TTC549 (cell line): Measurements from ENCODE around the gene RGS17.
"Not testable (repeated sequence)": the region's sequence is repeated elsewhere in the genome, so short reads cannot be mapped to it uniquely, and the experiment has no call there.

Experiments used
- FAIRE-seq: peaks from 2 replicates; lab custom pipeline; 2012; peaks lifted over from hg19 to GRCh38; lab: Jason Lieb, UNC

RGS17 gene

DNA sequence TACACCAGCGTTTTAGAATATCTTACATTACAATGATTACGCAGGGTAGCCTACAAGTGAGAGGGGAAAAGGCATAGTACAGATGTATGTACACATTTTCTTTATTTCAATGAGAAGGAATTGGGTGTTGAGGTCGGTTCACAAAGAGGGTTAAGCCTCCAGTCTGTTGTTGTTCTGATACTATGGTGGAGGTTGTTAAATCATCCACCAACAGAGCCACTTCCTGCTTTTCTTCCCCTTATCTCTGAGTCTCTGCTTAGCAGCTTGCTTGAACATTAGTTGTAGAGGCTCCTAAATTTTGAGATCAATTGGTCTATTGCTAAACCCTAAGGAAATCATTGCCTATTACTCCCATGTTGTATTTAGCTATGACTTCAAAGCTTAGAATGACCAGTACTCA, 7.3 kb downstream of the RGS17 start:
- no peak for FAIRE-seq

DNA sequence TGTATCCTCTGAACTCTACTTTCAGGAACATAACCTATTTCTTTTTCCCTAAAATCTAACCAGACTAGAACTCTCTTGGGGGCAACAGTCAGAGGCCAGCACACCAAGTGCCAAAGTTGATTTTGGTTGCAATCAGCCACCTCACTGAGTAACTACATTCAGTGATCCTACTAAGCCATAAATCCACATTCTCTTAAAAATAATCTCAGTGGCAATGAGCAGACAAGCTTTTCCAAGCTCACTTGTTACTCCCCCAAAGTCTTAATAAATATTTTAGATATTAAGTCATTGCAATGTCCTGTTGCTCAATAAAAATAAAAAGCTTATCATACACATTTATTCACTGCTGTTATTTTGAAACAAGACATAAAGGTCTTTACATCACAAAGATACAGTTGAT, 9.8 kb downstream of the RGS17 start:
- FAIRE-seq, result no peak

DNA sequence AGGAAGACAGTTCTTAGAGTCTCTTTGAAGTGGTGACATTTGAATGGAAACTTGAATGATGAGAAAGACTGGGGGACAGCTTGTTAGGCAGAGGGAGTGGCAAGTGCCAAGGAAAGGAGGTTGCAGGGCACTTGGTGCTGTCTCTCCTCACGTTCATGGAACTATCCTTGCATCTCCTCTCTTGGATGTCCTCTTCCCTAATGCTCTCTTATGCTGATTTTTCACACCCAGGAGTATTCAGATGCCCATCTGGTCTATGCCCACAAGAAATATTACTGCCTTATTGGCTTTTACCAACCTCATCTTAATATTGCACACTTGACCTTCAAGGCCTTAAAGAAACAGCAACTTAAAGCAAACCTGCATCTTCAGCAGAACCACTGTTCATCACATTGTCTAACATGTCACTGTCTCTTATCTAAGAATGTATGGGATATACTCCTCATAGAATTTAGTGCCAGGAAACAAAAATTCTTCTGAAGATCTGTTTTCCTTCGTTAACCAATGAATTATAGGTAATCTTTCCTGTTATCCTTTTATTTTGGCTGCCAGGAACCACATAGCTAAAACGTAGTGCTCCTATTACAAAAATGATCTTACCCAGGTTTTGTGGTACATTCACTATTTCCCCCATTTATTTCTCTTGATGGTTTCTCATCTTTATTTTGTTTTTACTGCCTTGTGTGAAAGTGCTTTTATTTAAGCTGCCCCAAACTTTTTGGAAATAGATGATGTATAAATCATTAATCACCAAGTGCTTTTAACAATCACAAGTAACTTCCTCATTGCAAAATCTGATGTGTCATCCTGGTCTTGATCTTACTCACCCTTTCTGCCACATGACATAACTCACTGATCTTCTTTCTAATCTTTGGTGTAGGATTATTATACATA, 12.8 kb downstream of the RGS17 start:
- no peak for FAIRE-seq

DNA sequence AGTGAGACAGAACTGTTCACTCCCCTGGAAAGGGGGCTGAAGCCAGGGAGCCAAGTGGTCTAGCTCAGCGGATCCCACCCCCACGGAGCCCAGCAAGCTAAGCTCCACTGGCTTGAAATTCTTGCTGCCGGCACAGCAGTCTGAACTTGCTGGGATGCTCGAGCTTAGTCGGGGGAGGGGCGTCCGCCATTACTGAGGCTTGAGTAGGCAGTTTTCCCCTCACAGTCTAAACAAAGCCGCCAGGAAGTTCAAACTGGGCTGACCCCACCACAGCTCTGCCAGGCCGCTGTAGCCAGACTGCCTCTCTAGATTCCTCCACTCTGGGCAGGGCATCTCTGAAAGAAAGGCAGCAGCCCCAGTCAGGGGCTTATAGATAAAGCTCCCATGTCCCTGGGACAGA, 20.0 kb downstream of the RGS17 start:
- not testable (repeated sequence) for FAIRE-seq

DNA sequence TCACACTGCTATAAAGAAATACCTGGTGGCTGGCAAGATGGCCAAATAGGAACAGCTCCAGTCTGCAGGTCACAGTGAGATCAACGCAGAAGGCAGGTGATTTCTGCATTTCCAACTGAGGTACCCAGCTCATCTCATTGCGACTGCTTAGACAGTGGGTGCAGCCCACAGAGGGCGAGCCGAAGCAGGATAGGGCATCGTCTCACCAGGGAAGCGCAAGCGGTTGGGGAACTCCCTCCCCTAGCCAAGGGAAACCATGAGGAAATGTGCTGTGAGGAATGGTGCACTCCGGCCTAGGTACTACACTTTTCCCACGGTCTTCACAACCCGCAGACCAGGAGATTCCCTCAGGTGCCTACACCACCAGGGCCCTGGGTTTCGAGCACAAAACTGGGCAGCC, 20.5 kb downstream of the RGS17 start:
- FAIRE-seq, result not testable (repeated sequence)

DNA sequence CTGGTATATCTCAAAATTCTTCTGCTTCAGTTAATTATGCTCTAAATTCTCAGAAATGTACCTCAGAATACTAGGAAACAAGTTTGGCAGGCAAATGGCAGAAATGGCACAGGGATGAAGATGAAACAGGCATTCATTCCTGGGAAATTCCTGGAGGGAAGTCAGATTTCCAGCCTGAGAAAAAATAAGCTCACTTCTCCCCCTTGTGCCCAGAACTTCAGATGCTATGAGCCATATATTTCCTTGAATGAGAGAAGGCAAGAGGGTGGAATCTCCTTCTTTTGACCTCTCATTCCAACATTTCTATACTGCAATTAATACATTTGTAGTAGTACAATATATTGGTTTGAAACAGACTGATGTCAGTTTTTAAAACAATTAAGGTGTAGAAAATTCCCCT, 22.8 kb downstream of the RGS17 start:
- FAIRE-seq, result no peak

DNA sequence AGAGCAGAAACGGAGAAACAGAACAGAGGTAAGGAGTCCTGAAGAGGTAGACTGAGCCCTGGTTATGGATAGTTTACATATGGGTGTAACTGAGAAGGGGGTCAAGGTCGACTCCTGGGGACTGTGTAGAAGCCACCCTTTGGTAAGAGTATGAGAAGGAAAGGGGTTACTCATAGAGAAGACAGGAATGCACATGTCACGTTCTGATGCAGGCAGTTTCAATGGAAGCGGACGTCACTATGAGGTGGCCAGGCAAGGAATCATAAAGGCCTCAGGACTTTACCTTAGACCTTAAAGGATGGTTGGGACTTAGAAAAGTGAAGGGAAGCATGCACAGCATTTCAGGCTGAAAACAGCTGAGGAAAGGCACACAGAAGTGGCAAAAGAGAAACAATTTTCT, 25.1 kb downstream of the RGS17 start:
- no peak for FAIRE-seq

DNA sequence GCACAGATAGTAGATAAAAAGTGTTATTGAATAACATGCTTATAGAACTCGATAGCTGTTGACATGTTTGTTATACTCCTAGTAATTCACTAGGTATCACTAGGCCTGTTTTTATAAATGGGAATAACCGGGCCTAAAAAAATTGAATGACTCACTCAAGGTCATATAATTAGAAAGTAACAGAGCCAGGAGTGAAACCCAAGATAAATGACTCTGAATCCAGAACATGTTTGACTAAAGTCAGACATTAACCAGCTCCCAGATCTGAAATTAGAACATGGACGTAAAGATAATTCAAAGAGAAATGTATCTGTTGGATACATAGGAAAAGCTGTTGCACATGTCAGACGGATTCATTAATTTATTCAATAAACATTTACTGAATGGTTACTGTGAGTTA, 26.9 kb downstream of the RGS17 start:
- FAIRE-seq, result no peak

DNA sequence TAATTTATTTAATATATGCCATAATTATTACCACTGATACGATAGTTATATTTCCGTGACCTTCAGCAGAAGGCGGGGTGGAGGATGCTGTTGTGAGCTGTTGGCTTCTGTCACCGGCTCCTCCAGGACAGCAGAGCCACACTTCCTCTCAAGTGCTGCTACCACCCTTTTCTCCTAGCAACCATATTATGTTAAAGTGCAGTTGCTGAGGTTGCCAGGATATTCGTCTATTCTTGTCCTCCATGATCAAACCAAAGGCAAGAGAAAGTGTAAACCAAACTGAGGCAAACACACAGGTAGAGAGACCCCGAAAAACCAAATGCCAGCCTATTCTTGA, 27.8 kb downstream of the RGS17 start:
- FAIRE-seq, result no peak

DNA sequence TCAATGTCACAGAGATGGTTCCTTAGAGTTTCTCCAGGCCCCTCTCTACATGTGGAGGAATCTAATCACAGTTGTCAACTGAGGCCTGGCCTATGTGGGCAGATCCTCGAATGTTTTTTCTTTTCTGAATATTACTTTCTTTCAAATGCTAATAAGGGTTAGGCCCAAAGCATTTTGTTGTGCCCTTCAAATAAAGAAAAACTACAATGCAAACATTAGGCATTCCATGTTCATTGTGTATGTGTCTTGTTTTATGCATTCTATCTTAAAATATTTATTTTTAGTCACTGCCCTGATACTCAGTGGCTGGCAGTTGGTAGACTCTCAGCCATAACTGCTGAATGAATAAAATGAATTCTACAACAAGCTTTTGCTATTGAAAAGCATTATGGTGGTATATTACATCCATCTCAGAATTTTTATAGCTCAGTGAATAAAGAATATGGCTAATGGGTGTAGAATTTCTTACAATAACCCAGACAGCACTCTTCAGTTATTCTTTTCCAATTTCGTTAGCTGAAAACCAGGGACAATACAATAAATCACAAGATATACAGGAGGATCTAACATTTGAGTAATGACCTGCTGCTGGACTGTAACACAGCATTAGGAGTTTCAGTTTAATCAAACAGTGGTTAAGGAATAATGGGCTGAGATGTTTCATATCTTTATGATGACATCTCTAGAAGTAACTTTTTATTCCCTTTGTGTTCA, 28.3 kb downstream of the RGS17 start:
- no peak for FAIRE-seq

DNA sequence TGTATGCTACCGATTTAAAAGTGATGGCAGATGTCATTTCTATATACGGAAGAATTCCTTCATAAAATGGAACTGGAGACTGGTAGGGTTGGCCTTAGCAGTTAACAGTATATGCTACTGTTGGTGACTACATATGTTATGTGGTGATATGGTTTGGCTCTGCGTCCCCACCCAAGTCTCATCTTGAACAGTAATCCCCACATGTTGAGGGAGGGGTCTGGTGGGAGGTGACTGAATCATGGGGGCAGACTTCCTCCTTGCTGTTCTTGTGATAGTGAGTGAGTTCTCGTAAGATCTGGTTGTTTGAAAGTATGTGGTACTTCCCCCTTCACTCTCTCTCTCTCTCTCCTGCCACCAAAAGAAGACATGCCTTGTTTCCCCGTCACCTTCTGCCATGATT, 29.6 kb downstream of the RGS17 start:
- FAIRE-seq, result no peak

DNA sequence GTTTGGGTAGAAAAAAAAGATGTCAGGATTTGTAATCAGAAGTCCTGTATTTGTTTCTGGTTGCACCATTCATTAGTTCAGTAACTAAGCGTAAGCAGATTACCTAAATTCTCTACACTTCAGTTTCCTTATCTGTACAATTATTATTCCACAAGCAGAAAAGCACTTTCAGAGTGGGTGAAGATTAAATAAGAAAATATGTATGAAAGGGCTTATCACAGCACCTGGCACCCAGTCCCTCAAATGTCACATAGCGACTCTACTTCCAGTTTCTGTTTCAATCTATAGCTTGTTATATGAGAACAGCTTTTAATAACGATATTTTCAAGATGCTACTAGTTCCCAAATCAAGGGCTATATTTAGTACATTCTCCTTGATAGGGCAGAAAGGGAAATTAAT, 31.4 kb downstream of the RGS17 start:
- no peak for FAIRE-seq

DNA sequence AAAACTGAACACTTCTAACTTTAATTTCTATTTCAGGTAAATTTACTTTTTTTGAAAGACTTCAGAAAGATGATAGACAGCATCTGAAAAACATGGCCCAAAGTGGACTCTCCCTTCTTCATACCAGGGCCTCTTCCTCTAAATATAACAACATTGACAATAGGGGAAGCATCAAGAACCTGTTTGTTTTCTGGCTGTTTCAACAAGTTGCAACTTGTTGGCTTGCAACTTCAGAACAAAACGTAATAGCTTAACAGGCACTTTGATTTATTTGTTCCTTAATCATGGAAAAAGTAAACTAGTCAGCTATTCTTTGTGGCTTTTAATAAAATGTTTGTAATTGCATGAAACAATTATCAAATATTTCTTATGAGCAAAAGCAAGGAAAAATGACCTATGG, 34.3 kb downstream of the RGS17 start:
- FAIRE-seq, result no peak

DNA sequence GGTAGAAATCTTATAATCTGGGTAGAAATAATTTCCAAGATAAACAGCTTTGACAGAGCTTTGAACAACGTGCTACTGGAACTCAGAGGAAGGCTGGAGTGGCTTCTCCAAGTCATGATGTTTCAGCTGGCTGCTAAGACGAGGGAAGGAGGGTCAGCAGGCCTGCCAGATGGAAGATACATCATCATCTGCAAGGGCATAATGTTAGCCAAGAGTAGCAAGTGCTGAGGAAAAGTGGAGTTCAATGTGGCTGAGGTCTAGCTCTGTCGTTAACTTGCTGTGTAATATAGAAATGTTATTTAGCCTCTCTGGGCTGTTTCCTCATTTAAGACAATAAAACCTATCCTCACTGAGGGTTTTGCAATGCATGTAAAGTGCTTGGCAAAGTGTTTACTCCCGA, 35.1 kb downstream of the RGS17 start:
- FAIRE-seq, result no peak

DNA sequence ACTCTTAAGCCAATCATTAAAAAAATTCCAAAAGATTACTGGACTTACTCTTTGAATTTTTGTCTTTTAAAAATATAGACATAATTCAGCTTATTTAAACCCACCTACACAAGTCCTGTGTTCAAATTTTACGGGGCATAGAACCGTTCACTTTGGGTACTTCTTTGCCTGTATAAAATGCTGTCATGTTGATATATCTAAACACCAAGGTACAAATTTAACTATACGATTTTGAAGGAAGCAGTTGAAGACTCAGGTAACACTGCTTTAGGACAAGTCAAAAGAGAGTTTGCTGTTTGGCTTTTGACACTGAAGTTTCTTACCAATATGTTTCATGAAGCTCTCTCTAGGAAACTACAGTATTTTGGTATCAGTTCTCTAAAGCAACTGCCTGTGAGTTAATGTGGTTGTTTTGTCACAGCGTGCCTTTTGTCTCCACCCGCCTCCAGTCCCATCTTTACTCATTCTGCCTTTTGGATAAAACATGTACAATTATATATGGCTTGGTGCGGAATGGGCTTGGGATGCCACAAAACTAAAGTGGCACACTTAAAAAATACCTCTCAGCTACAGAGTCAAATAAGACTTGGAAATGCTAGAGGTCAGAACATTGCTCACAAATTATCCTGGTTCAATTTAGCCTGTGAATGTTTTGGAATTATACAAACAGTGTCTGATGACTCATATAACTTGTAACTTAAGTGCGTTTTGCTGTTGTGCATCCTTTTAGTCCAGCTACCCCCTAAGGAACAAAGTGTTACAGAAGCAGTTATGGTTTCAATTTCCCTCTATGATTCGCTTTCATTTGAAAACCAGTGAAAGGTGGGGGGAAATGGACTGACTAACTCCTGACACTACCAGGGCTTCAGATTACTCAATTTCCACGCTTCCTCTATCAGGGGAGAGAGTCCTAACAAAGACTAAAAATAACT, 38.7 kb downstream of the RGS17 start:
- no peak for FAIRE-seq

DNA sequence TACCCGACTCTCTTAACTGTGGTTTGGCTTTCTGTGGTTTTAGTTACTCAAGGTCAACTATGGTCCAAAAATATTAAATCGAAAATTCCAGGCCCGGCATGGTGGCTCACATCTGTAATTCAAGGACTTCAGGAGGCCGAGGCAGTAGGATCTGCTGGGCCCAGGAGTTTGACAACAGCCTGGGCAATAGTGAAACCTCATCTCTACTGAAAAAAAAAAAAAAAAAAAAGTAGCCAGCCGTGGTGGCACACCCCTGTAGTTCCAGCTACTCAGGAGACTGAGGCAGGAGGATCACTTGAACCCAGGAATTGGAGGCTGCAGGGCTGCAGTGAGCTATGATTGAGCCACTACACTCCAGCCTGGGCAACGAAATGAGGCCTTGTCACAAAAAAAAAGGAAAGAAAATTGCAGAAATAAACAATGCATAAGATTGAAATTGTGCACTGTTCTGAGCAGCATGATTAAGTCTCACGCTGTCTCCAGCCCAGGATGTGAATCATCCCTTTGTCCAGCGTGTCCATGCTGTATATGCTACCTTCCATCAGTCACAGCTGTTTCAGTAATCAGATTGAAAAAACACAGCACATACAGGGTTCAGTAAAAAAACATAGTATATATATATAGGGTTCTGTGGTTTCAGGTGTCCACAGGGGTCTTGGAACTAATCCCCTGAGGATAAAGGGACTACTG, 40.7 kb downstream of the RGS17 start:
- FAIRE-seq, result no peak

DNA sequence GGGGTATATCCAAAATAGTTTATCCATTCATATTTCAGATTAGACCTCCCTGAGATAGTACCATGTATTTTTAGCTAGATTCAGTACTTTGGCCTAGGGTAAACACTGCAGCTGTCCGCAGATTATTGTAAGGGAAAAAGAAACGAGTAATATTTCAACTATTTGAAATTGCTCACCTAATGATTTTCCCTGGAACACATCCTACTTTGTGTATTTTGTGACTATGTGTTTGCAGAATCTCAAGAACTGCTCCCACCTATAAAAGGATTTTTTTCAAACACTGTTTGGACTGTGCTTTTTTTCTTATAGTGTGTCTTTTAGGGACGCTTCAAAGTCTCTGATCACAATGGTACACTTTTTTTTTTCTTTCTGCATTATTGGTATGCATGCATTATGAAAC, 42.3 kb downstream of the RGS17 start:
- no peak for FAIRE-seq

DNA sequence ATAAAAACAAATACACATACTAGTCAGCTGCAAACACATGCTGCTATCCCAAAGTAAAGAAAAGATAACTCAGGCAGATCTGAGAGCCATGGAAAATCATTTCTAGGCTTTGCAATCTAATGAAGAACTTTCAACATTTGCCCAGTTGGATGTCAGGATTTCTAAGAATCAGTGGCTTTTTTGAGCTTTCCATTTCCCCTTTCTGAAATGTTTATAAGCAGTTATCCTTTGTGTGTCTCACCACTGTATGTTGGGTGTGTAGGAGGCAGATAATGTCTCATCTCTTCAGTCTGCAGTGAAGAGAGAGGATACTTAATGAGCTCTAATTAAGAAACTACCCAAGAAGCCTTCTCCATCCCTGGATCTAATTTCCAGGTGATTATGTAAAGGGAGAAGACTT, 43.6 kb downstream of the RGS17 start:
- no peak for FAIRE-seq

DNA sequence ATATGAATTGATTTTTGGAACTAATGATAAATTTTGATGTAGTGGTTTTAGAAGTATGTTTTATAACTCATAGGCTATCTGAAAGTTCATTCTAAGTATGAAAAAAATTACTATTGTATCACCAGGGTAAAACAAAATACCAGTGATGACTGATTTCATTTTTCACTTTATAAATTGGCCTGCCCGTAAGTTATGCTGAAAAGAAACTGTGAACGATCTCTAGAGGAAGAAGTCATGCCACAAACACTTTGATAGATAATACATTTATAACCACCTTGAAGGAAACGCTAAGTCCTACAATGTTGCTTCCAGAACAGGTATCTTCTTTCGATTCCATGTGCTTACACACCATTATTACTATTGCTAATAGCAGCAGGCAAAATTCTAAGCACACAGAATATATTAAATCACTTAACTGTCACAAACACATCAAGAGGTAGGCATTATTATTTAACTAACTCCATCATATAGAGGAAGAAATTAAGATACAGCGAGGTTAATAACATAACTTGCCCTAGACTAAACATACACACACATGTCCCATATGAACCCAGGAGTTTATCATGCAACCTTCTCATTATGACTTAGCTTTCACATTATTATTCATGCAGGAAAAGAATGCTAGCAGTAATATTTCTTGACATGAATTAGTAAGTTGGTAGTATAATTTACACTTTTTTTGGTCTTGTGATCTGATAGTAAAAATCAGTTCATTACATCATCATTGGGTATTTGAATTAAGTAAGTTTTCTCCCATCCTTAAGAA, 44.7 kb downstream of the RGS17 start:
- FAIRE-seq, result no peak

DNA sequence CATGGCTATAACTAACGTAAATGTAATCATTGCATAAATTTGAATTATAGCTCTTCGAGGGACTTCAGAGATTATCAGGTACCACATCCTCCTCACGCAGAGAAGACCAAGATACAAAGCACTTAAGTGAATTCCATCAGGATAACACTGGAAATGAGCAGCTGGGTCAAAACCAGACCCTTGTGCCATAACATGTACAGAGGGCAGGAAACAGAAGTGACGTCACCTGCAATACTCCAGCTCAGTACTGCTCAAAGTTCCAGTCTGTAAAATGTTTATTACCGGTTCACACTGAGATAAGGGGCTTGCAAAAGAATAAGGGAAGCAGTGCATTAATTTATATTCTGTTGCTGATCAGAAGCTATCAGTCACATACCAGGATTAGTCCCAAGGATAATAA, 45.8 kb downstream of the RGS17 start:
- no peak for FAIRE-seq

DNA sequence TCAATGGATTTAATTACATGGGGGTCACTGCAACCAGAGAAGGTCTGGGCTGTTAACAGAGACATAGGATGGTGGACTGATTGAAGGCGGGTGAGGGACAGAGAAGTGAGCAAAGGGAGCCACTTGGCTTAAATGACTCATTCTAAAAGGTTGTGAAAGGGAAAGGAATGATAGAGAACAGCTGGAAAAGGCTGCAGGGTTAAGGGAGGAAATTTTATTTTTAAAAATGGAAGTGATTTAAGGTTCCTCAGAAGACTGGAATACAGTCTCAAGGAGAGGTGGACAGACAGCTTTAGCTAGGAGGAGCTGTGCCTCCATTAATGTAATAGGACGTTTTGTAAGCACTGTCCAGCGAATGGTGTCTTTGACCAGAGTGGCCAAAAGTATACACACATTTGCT, 46.7 kb downstream of the RGS17 start:
- no peak for FAIRE-seq

DNA sequence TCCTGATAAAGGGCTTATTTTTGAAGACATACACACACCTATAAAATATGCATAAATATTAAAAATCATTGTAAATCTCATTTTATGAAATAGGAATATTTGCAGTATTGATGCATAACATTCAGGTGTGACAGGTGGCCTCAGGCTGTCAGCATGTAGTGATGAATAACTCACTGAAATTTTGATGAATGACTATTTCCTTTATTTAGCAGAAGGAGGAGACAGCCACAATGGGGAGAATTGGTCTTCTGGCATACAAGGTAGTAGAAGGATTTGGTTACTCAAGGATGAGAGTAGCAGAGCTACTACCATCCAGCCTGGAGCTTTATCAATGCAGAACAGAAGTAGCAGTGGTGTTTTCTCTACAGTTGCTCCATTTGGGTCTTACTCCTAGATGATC, 47.2 kb downstream of the RGS17 start:
- FAIRE-seq, result no peak
